Activated CD8-positive, alpha-beta T cell treated with anti-CD3 and anti-CD28 coated beads, Interleukin-2, amount 10 ng/mL, durations not matched to agents 7 days and 5 days (primary cell): Measurements from ENCODE around the gene RNF207. TPM values are rescaled to one million over a fixed set of nuclear protein-coding genes. Genes with fewer than 3 reads are reported as not detected.

Source experiments
- ATAC-seq: fragments of 150-1000 bp; cut with Tn5 transposase; one replicate; pipeline ENCODE4 v1.10.0; 2021; ENCODE audit warnings: moderate library complexity
- CTCF ChIA-PET: fragments of 350-600 bp; sonication (Branson Sonifier 250); formaldehyde crosslinking; loops from one replicate; lab custom pipeline; 2021; ENCODE audit warnings: antibody characterized with exemption; lab: Charles Lee
- POLR2A ChIA-PET: fragments of 350-600 bp; sonication (Branson Sonifier 250); formaldehyde crosslinking; loops from one replicate; lab custom pipeline; 2021; ENCODE audit warnings: antibody characterized with exemption; lab: Charles Lee
- DNase-seq: peaks from one replicate; pipeline ENCODE4 v3.0.0-alpha.2; 2020
- H3K27ac Mint-ChIP-seq: one replicate; pipeline ENCODE4 v1.8.0; 2021; ENCODE audit warnings: mild to moderate bottlenecking, mixed read lengths
- H3K27me3 Mint-ChIP-seq: one replicate; pipeline ENCODE4 v1.8.0; 2021; ENCODE audit warnings: low read depth, mixed read lengths
- H3K36me3 Mint-ChIP-seq: one replicate; pipeline ENCODE4 v1.8.0; 2021; ENCODE audit warnings: low read depth, mixed read lengths
- H3K4me1 Mint-ChIP-seq: one replicate; pipeline ENCODE4 v1.8.0; 2021; ENCODE audit warnings: low read depth, mixed read lengths
- H3K4me3 Mint-ChIP-seq: one replicate; pipeline ENCODE4 v1.8.0; 2021; ENCODE audit warnings: mild to moderate bottlenecking, mixed read lengths
- H3K9me3 Mint-ChIP-seq: one replicate; pipeline ENCODE4 v1.8.0; 2022; ENCODE audit warnings: mixed read lengths; ENCODE audit not compliant: insufficient read depth
- total RNA-seq, 2 experiments: library from RNA; stranded (reverse); gene quantifications; one replicate each; pipeline ENCODE4 v1.2.3, GENCODE V29; 2021

RNF207 gene
- total RNA-seq, 2 experiments from 2014 or later: 1.6 to 2.0 TPM

GRCh38 chr1:6177681-6178380, 28.1 kb upstream of the RNF207 start:
- ChIA-PET POLR2A (interaction anchor here (0.6 kb wide), 1 partner anchor 11 kb away, joined by 3 read pairs; no protein-coding TSS in a partner anchor), CTCF (no interaction called here)
- peaks cover 11% of the 10 kb centered on the region for H3K4me1 Mint-ChIP-seq
- H3K27me3 Mint-ChIP-seq: peaks cover 33% of the 10 kb centered on the region
- DNase-seq (no peak), ATAC-seq (no peak)
- no peaks in the 10 kb centered on the region for H3K36me3 Mint-ChIP-seq
- H3K27ac Mint-ChIP-seq: no peak overlapping the region
- no peaks in the 10 kb centered on the region for H3K9me3 Mint-ChIP-seq
- H3K4me3 Mint-ChIP-seq: no peak overlapping the region

- peaks cover 11% of the 10 kb centered on the region for H3K4me1 Mint-ChIP-seq
- DNase-seq: no peak
- ChIA-PET POLR2A (no interaction called here), CTCF (no interaction called here)
- no peak overlapping the region for H3K4me3 Mint-ChIP-seq
- H3K9me3 Mint-ChIP-seq: no peaks in the 10 kb centered on the region
- peaks cover 4% of the 10 kb centered on the region for H3K36me3 Mint-ChIP-seq
- H3K27me3 Mint-ChIP-seq: peaks cover 35% of the 10 kb centered on the region
- H3K27ac Mint-ChIP-seq: no peak overlapping the region
- ATAC-seq: no peak
Measured at GRCh38 chr1:6178751-6179563, 27.0 kb upstream of the RNF207 start.

GRCh38 chr1:6179564-6180175, 26.2 kb upstream of the RNF207 start:
- peaks cover 35% of the 10 kb centered on the region for H3K27me3 Mint-ChIP-seq
- CTCF ChIA-PET: no interaction called here
- H3K4me1 Mint-ChIP-seq: peaks cover 11% of the 10 kb centered on the region
- DNase-seq (no peak), ATAC-seq (no peak)
- POLR2A ChIA-PET: no interaction called here
- no peak overlapping the region for H3K27ac Mint-ChIP-seq
- no peak overlapping the region for H3K4me3 Mint-ChIP-seq
- H3K9me3 Mint-ChIP-seq: no peaks in the 10 kb centered on the region
- H3K36me3 Mint-ChIP-seq: peaks cover 10% of the 10 kb centered on the region

GRCh38 chr1:6180268-6180706, 25.6 kb upstream of the RNF207 start, which contains the start of gene CHD5:
TSS of gene CHD5 (minus strand) at chr1:6180321. CDS start at chr1:6180023, 298 bp downstream.
- CTCF ChIA-PET: no interaction called here
- H3K4me3 Mint-ChIP-seq: no peak within 1 kb of the TSS
- peaks cover 11% of the 10 kb centered on the region for H3K4me1 Mint-ChIP-seq
- peaks cover 12% of the 10 kb centered on the region for H3K36me3 Mint-ChIP-seq
- POLR2A ChIA-PET: no interaction called here
- H3K27me3 Mint-ChIP-seq: peaks cover 35% of the 10 kb centered on the region
- DNase-seq (no peak), ATAC-seq (no peak)
- no peak within 1 kb of the TSS for H3K27ac Mint-ChIP-seq
- no peaks in the 10 kb centered on the region for H3K9me3 Mint-ChIP-seq

GRCh38 chr1:6180707-6181311, 25.1 kb upstream of the RNF207 start:
- Mint-ChIP-seq H3K36me3 (peaks cover 15% of the 10 kb centered on the region), H3K9me3 (no peaks in the 10 kb centered on the region), H3K27me3 (peaks cover 35% of the 10 kb centered on the region), H3K27ac (no peak overlapping the region), H3K4me3 (no peak overlapping the region), H3K4me1 (peaks cover 13% of the 10 kb centered on the region)
- DNase-seq (no peak), ATAC-seq (no peak)
- ChIA-PET CTCF (no interaction called here), POLR2A (no interaction called here)

GRCh38 chr1:6181347-6181770, 24.6 kb upstream of the RNF207 start:
- no peaks in the 10 kb centered on the region for H3K9me3 Mint-ChIP-seq
- H3K4me1 Mint-ChIP-seq: peaks cover 16% of the 10 kb centered on the region
- ATAC-seq: no peak
- peaks cover 35% of the 10 kb centered on the region for H3K27me3 Mint-ChIP-seq
- H3K4me3 Mint-ChIP-seq: no peak overlapping the region
- H3K36me3 Mint-ChIP-seq: peaks cover 19% of the 10 kb centered on the region
- ChIA-PET CTCF (no interaction called here), POLR2A (no interaction called here)
- DNase-seq: no peak
- H3K27ac Mint-ChIP-seq: no peak overlapping the region

GRCh38 chr1:6183520-6183989, 22.4 kb upstream of the RNF207 start:
- Mint-ChIP-seq H3K9me3 (no peaks in the 10 kb centered on the region), H3K27me3 (peaks cover 25% of the 10 kb centered on the region), H3K27ac (peak overlapping the region; percentile 8), H3K4me3 (no peak overlapping the region), H3K36me3 (peaks cover 27% of the 10 kb centered on the region), H3K4me1 (peaks cover 16% of the 10 kb centered on the region)
- ATAC-seq (no peak), DNase-seq (no peak)
- ChIA-PET CTCF (interaction anchor here (1.4 kb wide), 1 partner anchor 142 kb away, joined by 3 read pairs; no protein-coding TSS in a partner anchor), POLR2A (no interaction called here)

GRCh38 chr1:6184083-6184783, 21.7 kb upstream of the RNF207 start:
- no peak overlapping the region for H3K4me3 Mint-ChIP-seq
- ATAC-seq: no peak
- no peaks in the 10 kb centered on the region for H3K9me3 Mint-ChIP-seq
- CTCF ChIA-PET: interaction anchor here (1.4 to 1.6 kb wide), 2 partner anchors 22 to 142 kb away, joined by 3 read pairs; partner anchors contain the start of gene RNF207
- POLR2A ChIA-PET: no interaction called here
- DNase-seq: no peak
- H3K4me1 Mint-ChIP-seq: peaks cover 16% of the 10 kb centered on the region
- peak overlapping the region; percentile 8 for H3K27ac Mint-ChIP-seq
- H3K27me3 Mint-ChIP-seq: peaks cover 19% of the 10 kb centered on the region
- peaks cover 31% of the 10 kb centered on the region for H3K36me3 Mint-ChIP-seq

GRCh38 chr1:6185151-6185550, 20.8 kb upstream of the RNF207 start:
- Mint-ChIP-seq H3K36me3 (peaks cover 35% of the 10 kb centered on the region), H3K27me3 (peaks cover 19% of the 10 kb centered on the region), H3K9me3 (no peaks in the 10 kb centered on the region), H3K4me1 (peaks cover 20% of the 10 kb centered on the region), H3K27ac (no peak overlapping the region), H3K4me3 (no peak overlapping the region)
- no peak for DNase-seq
- no peak for ATAC-seq
- CTCF ChIA-PET: interaction anchor here (0.6 to 1.6 kb wide), 11 partner anchors 9 to 257 kb away, joined by 3 to 13 read pairs (median 3); partner anchors contain the start of genes ACOT7, RNF207 and RPL22
- POLR2A ChIA-PET: interaction anchor here (0.8 kb wide), 1 partner anchor 20 kb away, joined by 3 read pairs; no protein-coding TSS in a partner anchor

GRCh38 chr1:6185635-6186382, 20.1 kb upstream of the RNF207 start:
- DNase-seq (peak; percentile 45), ATAC-seq (no peak)
- CTCF ChIA-PET: interaction anchor here (0.6 to 1.6 kb wide), 11 partner anchors 8 to 256 kb away, joined by 3 to 13 read pairs (median 3); partner anchors contain the start of genes ACOT7, RNF207 and RPL22
- Mint-ChIP-seq H3K9me3 (no peaks in the 10 kb centered on the region), H3K4me3 (no peak overlapping the region), H3K27ac (no peak overlapping the region), H3K4me1 (peaks cover 17% of the 10 kb centered on the region), H3K27me3 (peaks cover 17% of the 10 kb centered on the region), H3K36me3 (peaks cover 40% of the 10 kb centered on the region)
- POLR2A ChIA-PET: interaction anchor here (0.8 kb wide), 1 partner anchor 19 kb away, joined by 3 read pairs; no protein-coding TSS in a partner anchor
